H9 (cell line): ENCODE results near the gene DSG4. TPM values are rescaled to one million over a fixed set of nuclear protein-coding genes. Genes with fewer than 3 reads are reported as not detected.

Experiments used
- DNase-seq: peaks from one replicate; pipeline ENCODE4 v3.0.0-alpha.2; 2017
- H2AFZ ChIP-seq: one replicate; pipeline ENCODE4 v1.6.1; 2013; ENCODE audit warnings: mild to moderate bottlenecking, low read length, control low read depth, moderate library complexity
- H2AK5ac ChIP-seq: 2 replicates; pipeline ENCODE4 v1.6.1; 2013; ENCODE audit warnings: low read length, control low read depth, mixed read lengths; ENCODE audit not compliant: insufficient read length
- H2BK120ac ChIP-seq: one replicate; pipeline ENCODE4 v1.6.1; 2013; ENCODE audit warnings: low read depth, mild to moderate bottlenecking, low read length, control low read depth, inconsistent platforms; ENCODE audit not compliant: poor library complexity, severe bottlenecking
- H2BK12ac ChIP-seq: 2 replicates; pipeline ENCODE4 v1.6.1; 2013; ENCODE audit warnings: low read length, control low read depth, mixed read lengths, low read depth; ENCODE audit not compliant: insufficient read length
- H2BK15ac ChIP-seq: 2 replicates; pipeline ENCODE4 v1.6.1; 2013; ENCODE audit warnings: low read depth, low read length, control low read depth
- H2BK20ac ChIP-seq: one replicate; pipeline ENCODE4 v1.6.1; 2013; ENCODE audit warnings: low read depth, mild to moderate bottlenecking, low read length, control low read depth, inconsistent platforms; ENCODE audit not compliant: poor library complexity, severe bottlenecking
- H2BK5ac ChIP-seq: 2 replicates; pipeline ENCODE4 v1.6.1; 2013; ENCODE audit warnings: low read length, control low read depth, mixed read lengths; ENCODE audit not compliant: insufficient read length
- H3K14ac ChIP-seq: 2 replicates; pipeline ENCODE4 v1.6.1; 2013; ENCODE audit warnings: low read length, control low read depth; ENCODE audit not compliant: insufficient read depth
- H3K18ac ChIP-seq: 2 replicates; pipeline ENCODE4 v1.6.1; 2013; ENCODE audit warnings: low read depth, mild to moderate bottlenecking, mixed read lengths, low read length, control low read depth; ENCODE audit not compliant: insufficient read length
- H3K23ac ChIP-seq: 2 replicates; pipeline ENCODE4 v1.6.1; 2013; ENCODE audit warnings: low read length, control low read depth, mixed read lengths, low read depth; ENCODE audit not compliant: insufficient read length
- H3K23me2 ChIP-seq: 2 replicates; pipeline ENCODE4 v1.6.1; 2013; ENCODE audit warnings: low read depth, mild to moderate bottlenecking, mixed read lengths, low read length, control low read depth; ENCODE audit not compliant: insufficient read length, poor library complexity, severe bottlenecking
- H3K27ac ChIP-seq: 2 replicates; pipeline ENCODE4 v1.5.1; 2013; ENCODE audit warnings: low read length, control low read depth, mixed read lengths, low read depth; ENCODE audit not compliant: insufficient read length
- H3K27me3 ChIP-seq: 2 replicates; pipeline ENCODE4 v1.6.1; 2013; ENCODE audit warnings: low read length, control low read depth, inconsistent platforms; ENCODE audit not compliant: insufficient read depth
- H3K4ac ChIP-seq: 2 replicates; pipeline ENCODE4 v1.6.1; 2013; ENCODE audit warnings: low read depth, mild to moderate bottlenecking, control low read depth, inconsistent platforms, low read length, moderate library complexity
- H3K4me1 ChIP-seq: 2 replicates; pipeline ENCODE4 v1.6.1; 2013; ENCODE audit warnings: low read length, control low read depth, inconsistent platforms; ENCODE audit not compliant: insufficient read depth
- H3K4me2 ChIP-seq: 2 replicates; pipeline ENCODE4 v1.6.1; 2013; ENCODE audit warnings: low read length, control low read depth, mixed read lengths; ENCODE audit not compliant: insufficient read length, insufficient read depth
- H3K56ac ChIP-seq: 2 replicates; pipeline ENCODE4 v1.6.1; 2013; ENCODE audit warnings: low read depth, mild to moderate bottlenecking, mixed read lengths, low read length, control low read depth; ENCODE audit not compliant: insufficient read length
- H3K79me1 ChIP-seq: 2 replicates; pipeline ENCODE4 v1.6.1; 2013; ENCODE audit warnings: low read depth, mild to moderate bottlenecking, moderate library complexity, low read length, control low read depth, inconsistent platforms; ENCODE audit not compliant: insufficient read depth, poor library complexity, severe bottlenecking
- H3K79me2 ChIP-seq: 2 replicates; pipeline ENCODE4 v1.6.1; 2013; ENCODE audit warnings: low read length, control low read depth, inconsistent platforms; ENCODE audit not compliant: insufficient read depth
- H3K9ac ChIP-seq: 2 replicates; pipeline ENCODE4 v1.6.1; 2013; ENCODE audit warnings: low read length, control low read depth, mixed read lengths; ENCODE audit not compliant: insufficient read length; ENCODE audit errors: extremely low read depth
- H3K9me3 ChIP-seq: one replicate; pipeline ENCODE4 v1.6.1; 2013; ENCODE audit warnings: low read depth, low read length, inconsistent platforms; ENCODE audit not compliant: control insufficient read depth
- H3T11ph ChIP-seq: one replicate; pipeline ENCODE4 v1.6.1; 2013; ENCODE audit warnings: mild to moderate bottlenecking, low read length, control low read depth, inconsistent platforms
- H4K20me1 ChIP-seq: one replicate; pipeline ENCODE4 v1.6.1; 2013; ENCODE audit not compliant: control insufficient read depth, insufficient read length, insufficient read depth
- H4K5ac ChIP-seq: 2 replicates; pipeline ENCODE4 v1.6.1; 2013; ENCODE audit warnings: low read depth, mild to moderate bottlenecking, mixed read lengths, low read length, control low read depth; ENCODE audit not compliant: insufficient read length
- H4K8ac ChIP-seq: replicated peaks from 2 replicates; pipeline ENCODE4 v1.6.1; 2013; ENCODE audit warnings: low read length, control low read depth, mixed read lengths, low read depth; ENCODE audit not compliant: insufficient read length
- H4K91ac ChIP-seq: 2 replicates; pipeline ENCODE4 v1.6.1; 2013; ENCODE audit warnings: low read depth, mild to moderate bottlenecking, moderate library complexity, mixed read lengths, low read length, control low read depth; ENCODE audit not compliant: insufficient read length
- H3K27ac Mint-ChIP-seq, 3 experiments: 2 replicates in 2 of 3; 3 replicates in 1 of 3; pipeline ENCODE4 v1.8.0; 2020 to 2021; ENCODE audit warnings: mixed read lengths in 3 of 3, mild to moderate bottlenecking in 1 of 3, moderate library complexity in 1 of 3
- H3K27me3 Mint-ChIP-seq: 2 replicates; pipeline ENCODE4 v1.8.0; 2021; ENCODE audit warnings: low read depth, mild to moderate bottlenecking, moderate library complexity, mixed read lengths
- H3K36me3 Mint-ChIP-seq, 3 experiments: 2 replicates in 2 of 3; 3 replicates in 1 of 3; pipeline ENCODE4 v1.8.0; 2020 to 2021; ENCODE audit warnings: low read depth in 3 of 3, mixed read lengths in 3 of 3; ENCODE audit not compliant: insufficient read depth in 1 of 3
- H3K4me1 Mint-ChIP-seq, 2 experiments: 2 replicates each; pipeline ENCODE4 v1.8.0; 2020; ENCODE audit warnings: mixed read lengths in 2 of 2
- H3K4me3 Mint-ChIP-seq, 2 experiments: 2 replicates in 1 of 2; 3 replicates in 1 of 2; pipeline ENCODE4 v1.8.0; 2020 to 2021; ENCODE audit warnings: mild to moderate bottlenecking in 2 of 2, mixed read lengths in 2 of 2, moderate library complexity in 1 of 2
- H3K9me3 Mint-ChIP-seq, 2 experiments: 2 replicates in 1 of 2; 3 replicates in 1 of 2; pipeline ENCODE4 v1.8.0; 2020; ENCODE audit warnings: mild to moderate bottlenecking in 2 of 2, mixed read lengths in 2 of 2, moderate library complexity in 1 of 2
- WGBS: extraction: QIAGEN DNeasy Blood & Tissue Kit; methylation state at CpG from one replicate; pipeline ENCODE4 v1.1.7; 2013; ENCODE audit warnings: missing lambda C conversion rate, low lambda C conversion rate, mixed read lengths; ENCODE audit not compliant: insufficient read length; ENCODE audit errors: extremely low coverage; 5-methylcytosine and 5-hydroxymethylcytosine counted together
- total RNA-seq: library from RNA; stranded (reverse); gene quantifications from 2 replicates; pipeline ENCODE4 v1.2.1, GENCODE V29; 2021
- TF ChIP-seq, protein P1 (sequence below): fragments of 200-600 bp; sonication (generic); conservative IDR thresholded peaks from 3 replicates; pipeline ENCODE4 v1.8.0; 2021; ENCODE audit warnings: antibody characterized with exemption, mild to moderate bottlenecking

Gene DSG4
- total RNA-seq, 1 experiment from 2014 or later, result not detected

DNA sequence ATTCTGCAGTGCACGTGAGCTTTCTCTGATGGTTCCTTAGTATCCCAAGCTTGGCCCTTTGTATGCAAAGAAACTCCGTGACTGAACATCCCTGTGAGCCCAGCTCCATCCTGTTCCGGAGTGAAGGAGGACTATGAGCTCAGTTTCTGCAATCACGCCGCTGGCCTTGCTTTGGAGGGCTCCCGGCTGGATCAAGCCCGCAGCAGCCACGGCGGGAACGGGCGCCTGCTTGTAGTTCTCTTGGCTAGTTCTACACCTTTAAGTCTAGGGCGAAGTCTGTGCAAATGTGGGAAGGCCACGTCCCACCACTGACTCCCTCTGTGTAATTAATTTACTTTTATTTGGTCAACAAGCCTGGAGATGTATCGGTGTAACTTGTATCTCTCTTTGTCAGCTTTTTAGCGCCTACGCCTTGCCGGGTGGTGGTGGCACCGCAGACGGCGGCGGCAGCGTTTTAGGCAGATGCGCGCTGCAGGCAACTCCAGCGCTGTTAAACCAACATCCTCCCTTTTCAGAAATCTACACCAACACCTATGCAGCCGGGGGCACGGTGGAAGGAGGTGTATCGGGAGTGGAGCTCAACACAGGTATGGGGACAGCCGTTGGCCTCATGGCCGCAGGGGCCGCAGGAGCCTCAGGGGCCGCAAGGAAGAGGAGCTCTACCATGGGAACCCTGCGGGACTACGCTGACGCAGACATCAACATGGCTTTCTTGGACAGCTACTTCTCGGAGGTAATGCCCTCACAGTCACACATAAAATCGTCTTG, 34.3 kb downstream of the DSG4 start:
- H3K36me3 Mint-ChIP-seq, result no peaks in the 10 kb centered on the region
- Histone ChIP-seq H3K14ac (no peak overlapping the region), H3K4me1 (no peaks in the 10 kb centered on the region), H4K20me1 (no peaks in the 10 kb centered on the region), H3T11ph (no peak overlapping the region), H2BK5ac (no peak overlapping the region), H4K91ac (no peak overlapping the region), H2AFZ (no peak overlapping the region), H3K56ac (no peak overlapping the region), H3K4ac (no peak overlapping the region), H3K9ac (no peak overlapping the region), H4K5ac (no peak overlapping the region), H2BK12ac (no peak overlapping the region), H3K23ac (no peak overlapping the region), H3K79me2 (no peaks in the 10 kb centered on the region), H3K79me1 (no peaks in the 10 kb centered on the region), H2BK120ac (no peak overlapping the region), H2AK5ac (no peak overlapping the region), H3K4me2 (no peak overlapping the region), H3K27me3 (no peaks in the 10 kb centered on the region), H4K8ac (no peak overlapping the region), H2BK15ac (no peak overlapping the region), H3K9me3 (no peaks in the 10 kb centered on the region), H2BK20ac (no peak overlapping the region), H3K23me2 (no peaks in the 10 kb centered on the region), H3K27ac (no peak overlapping the region), H3K18ac (no peak overlapping the region)
- no peak overlapping the region for H3K4me3 Mint-ChIP-seq
- peaks cover 0 to 4% of the 10 kb centered on the region in 2 experiments; a peak in 1 of 5 replicates for H3K9me3 Mint-ChIP-seq
- TF ChIP-seq, protein P1, sequence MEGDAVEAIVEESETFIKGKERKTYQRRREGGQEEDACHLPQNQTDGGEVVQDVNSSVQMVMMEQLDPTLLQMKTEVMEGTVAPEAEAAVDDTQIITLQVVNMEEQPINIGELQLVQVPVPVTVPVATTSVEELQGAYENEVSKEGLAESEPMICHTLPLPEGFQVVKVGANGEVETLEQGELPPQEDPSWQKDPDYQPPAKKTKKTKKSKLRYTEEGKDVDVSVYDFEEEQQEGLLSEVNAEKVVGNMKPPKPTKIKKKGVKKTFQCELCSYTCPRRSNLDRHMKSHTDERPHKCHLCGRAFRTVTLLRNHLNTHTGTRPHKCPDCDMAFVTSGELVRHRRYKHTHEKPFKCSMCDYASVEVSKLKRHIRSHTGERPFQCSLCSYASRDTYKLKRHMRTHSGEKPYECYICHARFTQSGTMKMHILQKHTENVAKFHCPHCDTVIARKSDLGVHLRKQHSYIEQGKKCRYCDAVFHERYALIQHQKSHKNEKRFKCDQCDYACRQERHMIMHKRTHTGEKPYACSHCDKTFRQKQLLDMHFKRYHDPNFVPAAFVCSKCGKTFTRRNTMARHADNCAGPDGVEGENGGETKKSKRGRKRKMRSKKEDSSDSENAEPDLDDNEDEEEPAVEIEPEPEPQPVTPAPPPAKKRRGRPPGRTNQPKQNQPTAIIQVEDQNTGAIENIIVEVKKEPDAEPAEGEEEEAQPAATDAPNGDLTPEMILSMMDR, result no peak
- no peak overlapping the region for H3K27ac Mint-ChIP-seq
- no peaks in the 10 kb centered on the region for H3K4me1 Mint-ChIP-seq
- DNase-seq, result peak; percentile 33
- no peaks in the 10 kb centered on the region for H3K27me3 Mint-ChIP-seq
- no CpG with 5 or more reads among the region's 37 CpGs for WGBS
